ENCODE measurements around the gene HDAC4. TPM values are rescaled to one million over a fixed set of nuclear protein-coding genes. Genes with fewer than 3 reads are reported as not detected.

Gene HDAC4
- total and polyA plus RNA-seq, 9 of the 15 experiments (the other 6 are each of a cell fraction or from before 2014, with no cell fraction given), result 0.11 to 20.2 (median 4.0) TPM

DNA sequence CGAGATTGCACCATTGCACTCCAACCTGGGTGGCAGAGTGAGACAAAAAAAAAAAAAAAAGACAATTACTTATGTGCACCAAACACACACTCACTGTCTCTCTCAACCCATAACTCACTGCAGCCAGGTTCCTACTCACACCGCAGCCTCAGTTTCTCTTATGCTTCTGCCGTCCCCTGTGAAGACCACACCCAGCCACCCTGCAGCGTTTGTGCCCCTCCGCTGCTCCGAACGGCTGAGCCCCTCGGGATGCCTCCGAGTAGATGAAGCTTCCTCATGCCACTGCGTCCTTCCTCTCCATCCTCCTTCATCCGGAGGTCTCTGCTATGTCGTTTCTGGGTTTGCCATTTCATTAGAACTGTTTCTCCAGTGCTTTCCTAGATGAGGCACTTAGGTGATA, 392.8 kb downstream of the HDAC4 start:
- no TSS peak for BruUV-seq (replicated peaks)
- FAIRE-seq, result no peak
- no peaks in the 10 kb centered on the region for H3K9me1 ChIP-seq (ENCODE audit: control insufficient read depth, insufficient read depth, low read length)
- DNase-seq (ENCODE audit: extremely low read depth in 1 of 4, low spot score in 3 of 4), result no peak
- CTCF ChIA-PET (ENCODE audit: low intra/inter-chr PET ratio), result no interaction called here
- WGBS (ENCODE audit: insufficient coverage, low coverage, missing lambda C conversion rate), result 2% methylated on average over 9 of the region's 12 CpGs
- intact Hi-C loops (cut with micrococcal nuclease), result no loop called here
- H3K36me3 ChIP-seq (ENCODE audit: control insufficient read depth, insufficient read depth, low read length), result no peaks in the 10 kb centered on the region
- H3K27ac ChIP-seq (ENCODE audit: extremely low read depth, low read depth, low read length), result no peak overlapping the region
- no peak overlapping the region for H3K4me2 ChIP-seq (ENCODE audit: insufficient read depth, low read length)
- H3K9me3 ChIP-seq (replicated peaks; ENCODE audit: control insufficient read depth, insufficient read depth, low read depth, low read length), result no peaks in the 10 kb centered on the region
- no peak for ATAC-seq
- POLR2A ChIA-PET, result no interaction called here
- no peak overlapping the region for H3K4me3 ChIP-seq
- no peak overlapping the region for H2AFZ ChIP-seq (ENCODE audit: low read depth, low read length)
- in situ Hi-C loops (cut with MboI), result no loop called here
- peaks cover 12 to 79% of the 10 kb centered on the region in 2 experiments; a peak in 4 of 5 replicates for H3K27me3 ChIP-seq (ENCODE audit: control insufficient read depth in 2 of 2, insufficient read depth in 2 of 2, low read length in 2 of 2)
- no peak overlapping the region for H3K9ac ChIP-seq (ENCODE audit: insufficient read depth in 1 of 2, low read depth in 2 of 2, low read length in 2 of 2)
- H3K4me1 ChIP-seq (replicated peaks in 1 of 2; ENCODE audit: control insufficient read depth in 2 of 2, insufficient read depth in 2 of 2, low read length in 2 of 2), result no peaks in the 10 kb centered on the region; a peak in 1 of 5 replicates
- no peaks in the 10 kb centered on the region for H4K20me1 ChIP-seq (replicated peaks; ENCODE audit: control insufficient read depth, insufficient read depth, low read length)
- H3K79me2 ChIP-seq (ENCODE audit: control insufficient read depth, insufficient read depth, low read length), result no peaks in the 10 kb centered on the region
- no peak for TF ChIP-seq FIP1L1 (IDR thresholded peaks at IDR 0.05; ENCODE audit: low read depth, low read length, poor library complexity, severe bottlenecking)
- TF ChIP-seq, protein P1, sequence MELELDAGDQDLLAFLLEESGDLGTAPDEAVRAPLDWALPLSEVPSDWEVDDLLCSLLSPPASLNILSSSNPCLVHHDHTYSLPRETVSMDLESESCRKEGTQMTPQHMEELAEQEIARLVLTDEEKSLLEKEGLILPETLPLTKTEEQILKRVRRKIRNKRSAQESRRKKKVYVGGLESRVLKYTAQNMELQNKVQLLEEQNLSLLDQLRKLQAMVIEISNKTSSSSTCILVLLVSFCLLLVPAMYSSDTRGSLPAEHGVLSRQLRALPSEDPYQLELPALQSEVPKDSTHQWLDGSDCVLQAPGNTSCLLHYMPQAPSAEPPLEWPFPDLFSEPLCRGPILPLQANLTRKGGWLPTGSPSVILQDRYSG (tag; conservative IDR thresholded peaks at IDR 0.05; ENCODE audit: low read depth), result no peak
- TF ChIP-seq, protein P2, sequence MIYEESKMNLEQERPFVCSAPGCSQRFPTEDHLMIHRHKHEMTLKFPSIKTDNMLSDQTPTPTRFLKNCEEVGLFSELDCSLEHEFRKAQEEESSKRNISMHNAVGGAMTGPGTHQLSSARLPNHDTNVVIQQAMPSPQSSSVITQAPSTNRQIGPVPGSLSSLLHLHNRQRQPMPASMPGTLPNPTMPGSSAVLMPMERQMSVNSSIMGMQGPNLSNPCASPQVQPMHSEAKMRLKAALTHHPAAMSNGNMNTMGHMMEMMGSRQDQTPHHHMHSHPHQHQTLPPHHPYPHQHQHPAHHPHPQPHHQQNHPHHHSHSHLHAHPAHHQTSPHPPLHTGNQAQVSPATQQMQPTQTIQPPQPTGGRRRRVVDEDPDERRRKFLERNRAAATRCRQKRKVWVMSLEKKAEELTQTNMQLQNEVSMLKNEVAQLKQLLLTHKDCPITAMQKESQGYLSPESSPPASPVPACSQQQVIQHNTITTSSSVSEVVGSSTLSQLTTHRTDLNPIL (CRISPR knock-in tag; IDR thresholded peaks at IDR 0.05), result no peak
- no peak for TF ChIP-seq ZNF133 (CRISPR knock-in tag; IDR thresholded peaks at IDR 0.05)
- no peak for TF ChIP-seq FOS (IDR thresholded peaks at IDR 0.05; ENCODE audit: extremely low read depth, insufficient read length)
- TF ChIP-seq ASH1L (IDR thresholded peaks at IDR 0.05; ENCODE audit: borderline replicate concordance, low read depth, partially characterized antibody), result no peak
- TF ChIP-seq, protein P3, sequence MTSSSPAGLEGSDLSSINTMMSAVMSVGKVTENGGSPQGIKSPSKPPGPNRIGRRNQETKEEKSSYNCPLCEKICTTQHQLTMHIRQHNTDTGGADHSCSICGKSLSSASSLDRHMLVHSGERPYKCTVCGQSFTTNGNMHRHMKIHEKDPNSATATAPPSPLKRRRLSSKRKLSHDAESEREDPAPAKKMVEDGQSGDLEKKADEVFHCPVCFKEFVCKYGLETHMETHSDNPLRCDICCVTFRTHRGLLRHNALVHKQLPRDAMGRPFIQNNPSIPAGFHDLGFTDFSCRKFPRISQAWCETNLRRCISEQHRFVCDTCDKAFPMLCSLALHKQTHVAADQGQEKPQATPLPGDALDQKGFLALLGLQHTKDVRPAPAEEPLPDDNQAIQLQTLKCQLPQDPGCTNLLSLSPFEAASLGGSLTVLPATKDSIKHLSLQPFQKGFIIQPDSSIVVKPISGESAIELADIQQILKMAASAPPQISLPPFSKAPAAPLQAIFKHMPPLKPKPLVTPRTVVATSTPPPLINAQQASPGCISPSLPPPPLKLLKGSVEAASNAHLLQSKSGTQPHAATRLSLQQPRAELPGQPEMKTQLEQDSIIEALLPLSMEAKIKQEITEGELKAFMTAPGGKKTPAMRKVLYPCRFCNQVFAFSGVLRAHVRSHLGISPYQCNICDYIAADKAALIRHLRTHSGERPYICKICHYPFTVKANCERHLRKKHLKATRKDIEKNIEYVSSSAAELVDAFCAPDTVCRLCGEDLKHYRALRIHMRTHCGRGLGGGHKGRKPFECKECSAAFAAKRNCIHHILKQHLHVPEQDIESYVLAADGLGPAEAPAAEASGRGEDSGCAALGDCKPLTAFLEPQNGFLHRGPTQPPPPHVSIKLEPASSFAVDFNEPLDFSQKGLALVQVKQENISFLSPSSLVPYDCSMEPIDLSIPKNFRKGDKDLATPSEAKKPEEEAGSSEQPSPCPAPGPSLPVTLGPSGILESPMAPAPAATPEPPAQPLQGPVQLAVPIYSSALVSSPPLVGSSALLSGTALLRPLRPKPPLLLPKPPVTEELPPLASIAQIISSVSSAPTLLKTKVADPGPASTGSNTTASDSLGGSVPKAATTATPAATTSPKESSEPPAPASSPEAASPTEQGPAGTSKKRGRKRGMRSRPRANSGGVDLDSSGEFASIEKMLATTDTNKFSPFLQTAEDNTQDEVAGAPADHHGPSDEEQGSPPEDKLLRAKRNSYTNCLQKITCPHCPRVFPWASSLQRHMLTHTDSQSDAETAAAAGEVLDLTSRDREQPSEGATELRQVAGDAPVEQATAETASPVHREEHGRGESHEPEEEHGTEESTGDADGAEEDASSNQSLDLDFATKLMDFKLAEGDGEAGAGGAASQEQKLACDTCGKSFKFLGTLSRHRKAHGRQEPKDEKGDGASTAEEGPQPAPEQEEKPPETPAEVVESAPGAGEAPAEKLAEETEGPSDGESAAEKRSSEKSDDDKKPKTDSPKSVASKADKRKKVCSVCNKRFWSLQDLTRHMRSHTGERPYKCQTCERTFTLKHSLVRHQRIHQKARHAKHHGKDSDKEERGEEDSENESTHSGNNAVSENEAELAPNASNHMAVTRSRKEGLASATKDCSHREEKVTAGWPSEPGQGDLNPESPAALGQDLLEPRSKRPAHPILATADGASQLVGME (CRISPR knock-in tag; IDR thresholded peaks at IDR 0.05), result no peak
- TF ChIP-seq NCOA2 (IDR thresholded peaks at IDR 0.05; ENCODE audit: partially characterized antibody in 2 of 2), result no peak
- no peak for TF ChIP-seq SMAD3 (CRISPR knock-in tag; conservative IDR thresholded peaks at IDR 0.05)
- TF ChIP-seq STAT5B (CRISPR knock-in tag; IDR thresholded peaks at IDR 0.05), result no peak
- TF ChIP-seq, protein P4, sequence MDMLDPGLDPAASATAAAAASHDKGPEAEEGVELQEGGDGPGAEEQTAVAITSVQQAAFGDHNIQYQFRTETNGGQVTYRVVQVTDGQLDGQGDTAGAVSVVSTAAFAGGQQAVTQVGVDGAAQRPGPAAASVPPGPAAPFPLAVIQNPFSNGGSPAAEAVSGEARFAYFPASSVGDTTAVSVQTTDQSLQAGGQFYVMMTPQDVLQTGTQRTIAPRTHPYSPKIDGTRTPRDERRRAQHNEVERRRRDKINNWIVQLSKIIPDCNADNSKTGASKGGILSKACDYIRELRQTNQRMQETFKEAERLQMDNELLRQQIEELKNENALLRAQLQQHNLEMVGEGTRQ (CRISPR knock-in tag; IDR thresholded peaks at IDR 0.05), result no peak
- no peak for TF ChIP-seq ZNF695 (CRISPR knock-in tag; IDR thresholded peaks at IDR 0.05)
- TF ChIP-seq NCOR1 (IDR thresholded peaks at IDR 0.05), result no peak
- no peak for TF ChIP-seq HNRNPLL (IDR thresholded peaks at IDR 0.05; ENCODE audit: low read depth, low read length, poor library complexity, severe bottlenecking)
- no peak for TF ChIP-seq FOXK1 (CRISPR knock-in tag; IDR thresholded peaks at IDR 0.05; ENCODE audit: borderline replicate concordance)
